Hepatocyte (in vitro differentiated cells): Measurements from ENCODE around the gene DBN1.

Source experiments
- EZH2 ChIP-seq: fragments of 200-600 bp; sonication (generic); IDR thresholded peaks from 2 replicates; pipeline ENCODE4 v1.6.1; 2016; ENCODE audit warnings: antibody characterized with exemption, mild to moderate bottlenecking, borderline replicate concordance
- EZH2phosphoT487 ChIP-seq: fragments of 200-600 bp; sonication (generic); IDR thresholded peaks from one replicate; pipeline ENCODE4 v1.6.1; 2018; ENCODE audit warnings: antibody characterized with exemption, mild to moderate bottlenecking, low read depth, moderate library complexity; ENCODE audit not compliant: unreplicated experiment, severe bottlenecking
- TF ChIP-seq, protein P1 (sequence below): fragments of 200-600 bp; sonication (generic); IDR thresholded peaks from 2 replicates; pipeline ENCODE4 v1.5.1; 2016; ENCODE audit warnings: antibody characterized with exemption, mild to moderate bottlenecking; ENCODE audit not compliant: poor library complexity

- TF ChIP-seq, protein P1, sequence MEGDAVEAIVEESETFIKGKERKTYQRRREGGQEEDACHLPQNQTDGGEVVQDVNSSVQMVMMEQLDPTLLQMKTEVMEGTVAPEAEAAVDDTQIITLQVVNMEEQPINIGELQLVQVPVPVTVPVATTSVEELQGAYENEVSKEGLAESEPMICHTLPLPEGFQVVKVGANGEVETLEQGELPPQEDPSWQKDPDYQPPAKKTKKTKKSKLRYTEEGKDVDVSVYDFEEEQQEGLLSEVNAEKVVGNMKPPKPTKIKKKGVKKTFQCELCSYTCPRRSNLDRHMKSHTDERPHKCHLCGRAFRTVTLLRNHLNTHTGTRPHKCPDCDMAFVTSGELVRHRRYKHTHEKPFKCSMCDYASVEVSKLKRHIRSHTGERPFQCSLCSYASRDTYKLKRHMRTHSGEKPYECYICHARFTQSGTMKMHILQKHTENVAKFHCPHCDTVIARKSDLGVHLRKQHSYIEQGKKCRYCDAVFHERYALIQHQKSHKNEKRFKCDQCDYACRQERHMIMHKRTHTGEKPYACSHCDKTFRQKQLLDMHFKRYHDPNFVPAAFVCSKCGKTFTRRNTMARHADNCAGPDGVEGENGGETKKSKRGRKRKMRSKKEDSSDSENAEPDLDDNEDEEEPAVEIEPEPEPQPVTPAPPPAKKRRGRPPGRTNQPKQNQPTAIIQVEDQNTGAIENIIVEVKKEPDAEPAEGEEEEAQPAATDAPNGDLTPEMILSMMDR = no peak
- TF ChIP-seq EZH2 = no peak
- no peak for TF ChIP-seq EZH2phosphoT487
These were observed 54.4 kb downstream of the DBN1 start for GRCh38 chr5:177419046-177419445.
